Activated B cell treated with CpG ODN at 0.5 μM for 24 hours (primary cell): ENCODE results near the gene SH3RF2. TPM values are rescaled to one million over a fixed set of nuclear protein-coding genes. Genes with fewer than 3 reads are reported as not detected.

Source experiments
- ATAC-seq: fragments of 200-7000 bp; cut with Tn5 transposase; one replicate; pipeline ENCODE4 v1.10.0; 2021; ENCODE audit warnings: low read depth, mild to moderate bottlenecking, moderate library complexity
- CTCF ChIA-PET: fragments of 350-600 bp; sonication (Branson Sonifier 250); formaldehyde crosslinking; loops from one replicate; lab custom pipeline; 2021; ENCODE audit warnings: antibody characterized with exemption; lab: Charles Lee
- POLR2A ChIA-PET: fragments of 350-600 bp; sonication (Branson Sonifier 250); formaldehyde crosslinking; loops from one replicate; lab custom pipeline; 2021; ENCODE audit warnings: antibody characterized with exemption; lab: Charles Lee
- DNase-seq: peaks from one replicate; pipeline ENCODE4 v3.0.0; 2022
- H3K27ac Mint-ChIP-seq: one replicate; pipeline ENCODE4 v1.8.0; 2020; ENCODE audit warnings: mixed read lengths
- H3K27me3 Mint-ChIP-seq: one replicate; pipeline ENCODE4 v1.8.0; 2021; ENCODE audit warnings: mixed read lengths
- H3K36me3 Mint-ChIP-seq: one replicate; pipeline ENCODE4 v1.8.0; 2021; ENCODE audit warnings: low read depth, mixed read lengths
- H3K4me1 Mint-ChIP-seq: one replicate; pipeline ENCODE4 v1.8.0; 2021; ENCODE audit warnings: mixed read lengths
- H3K4me3 Mint-ChIP-seq: one replicate; pipeline ENCODE4 v1.8.0; 2020; ENCODE audit warnings: mild to moderate bottlenecking, mixed read lengths
- H3K9me3 Mint-ChIP-seq: one replicate; pipeline ENCODE4 v1.8.0; 2020; ENCODE audit warnings: mixed read lengths
- intact Hi-C: fragments of 100-400 bp; cut with micrococcal nuclease; formaldehyde crosslinking; loops from one replicate; pipeline ENCODE4 v1.15.1; 2024
- total RNA-seq: library from RNA; stranded (reverse); gene quantifications from 2 replicates; pipeline ENCODE4 v1.2.3, GENCODE V29; 2022
- TF ChIP-seq, protein P1 (sequence below): fragments of 200-600 bp; IDR thresholded peaks from one replicate; pipeline ENCODE4 v1.8.0; 2022; ENCODE audit warnings: antibody characterized with exemption, mild to moderate bottlenecking

SH3RF2 gene
- total RNA-seq, 1 donor from 2014 or later = not detected

DNA sequence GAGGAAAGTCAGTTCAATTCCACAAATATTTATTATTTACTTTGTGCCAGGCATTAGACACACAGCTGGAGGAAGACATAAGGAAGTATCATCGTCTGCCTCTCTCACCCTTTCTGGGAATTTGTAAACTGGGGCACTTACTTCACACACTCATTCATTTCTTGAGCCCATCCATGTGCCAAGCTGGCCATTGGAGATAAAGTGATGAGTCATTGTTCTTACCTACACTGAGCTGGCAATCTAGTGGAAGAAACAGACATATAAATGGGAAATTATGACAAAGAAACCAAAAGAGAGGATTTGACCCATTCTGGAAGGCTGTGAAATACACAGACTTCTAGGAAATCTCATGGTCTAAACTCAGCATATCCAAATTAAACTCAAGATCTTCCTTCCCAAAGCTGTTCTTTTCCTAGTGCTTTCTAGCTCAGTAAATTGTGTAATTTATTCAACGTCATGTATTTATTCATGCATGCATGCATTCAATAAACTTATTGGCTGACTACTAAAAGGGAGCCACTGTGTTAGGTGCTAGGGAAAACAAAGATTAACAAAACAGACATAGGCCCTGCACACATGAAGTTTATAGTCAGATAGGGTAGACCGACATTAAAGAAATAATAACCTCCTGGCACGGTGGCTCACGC, 65.3 kb downstream of the SH3RF2 start:
- ChIA-PET CTCF (no interaction called here), POLR2A (no interaction called here)
- TF ChIP-seq, protein P1, sequence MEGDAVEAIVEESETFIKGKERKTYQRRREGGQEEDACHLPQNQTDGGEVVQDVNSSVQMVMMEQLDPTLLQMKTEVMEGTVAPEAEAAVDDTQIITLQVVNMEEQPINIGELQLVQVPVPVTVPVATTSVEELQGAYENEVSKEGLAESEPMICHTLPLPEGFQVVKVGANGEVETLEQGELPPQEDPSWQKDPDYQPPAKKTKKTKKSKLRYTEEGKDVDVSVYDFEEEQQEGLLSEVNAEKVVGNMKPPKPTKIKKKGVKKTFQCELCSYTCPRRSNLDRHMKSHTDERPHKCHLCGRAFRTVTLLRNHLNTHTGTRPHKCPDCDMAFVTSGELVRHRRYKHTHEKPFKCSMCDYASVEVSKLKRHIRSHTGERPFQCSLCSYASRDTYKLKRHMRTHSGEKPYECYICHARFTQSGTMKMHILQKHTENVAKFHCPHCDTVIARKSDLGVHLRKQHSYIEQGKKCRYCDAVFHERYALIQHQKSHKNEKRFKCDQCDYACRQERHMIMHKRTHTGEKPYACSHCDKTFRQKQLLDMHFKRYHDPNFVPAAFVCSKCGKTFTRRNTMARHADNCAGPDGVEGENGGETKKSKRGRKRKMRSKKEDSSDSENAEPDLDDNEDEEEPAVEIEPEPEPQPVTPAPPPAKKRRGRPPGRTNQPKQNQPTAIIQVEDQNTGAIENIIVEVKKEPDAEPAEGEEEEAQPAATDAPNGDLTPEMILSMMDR = no peak
- Mint-ChIP-seq H3K4me1 (no peaks in the 10 kb centered on the region), H3K36me3 (no peaks in the 10 kb centered on the region), H3K27me3 (no peaks in the 10 kb centered on the region), H3K27ac (no peak overlapping the region), H3K4me3 (no peak overlapping the region), H3K9me3 (no peaks in the 10 kb centered on the region)
- ATAC-seq = no peak
- intact Hi-C loops = no loop called here
- DNase-seq = no peak

DNA sequence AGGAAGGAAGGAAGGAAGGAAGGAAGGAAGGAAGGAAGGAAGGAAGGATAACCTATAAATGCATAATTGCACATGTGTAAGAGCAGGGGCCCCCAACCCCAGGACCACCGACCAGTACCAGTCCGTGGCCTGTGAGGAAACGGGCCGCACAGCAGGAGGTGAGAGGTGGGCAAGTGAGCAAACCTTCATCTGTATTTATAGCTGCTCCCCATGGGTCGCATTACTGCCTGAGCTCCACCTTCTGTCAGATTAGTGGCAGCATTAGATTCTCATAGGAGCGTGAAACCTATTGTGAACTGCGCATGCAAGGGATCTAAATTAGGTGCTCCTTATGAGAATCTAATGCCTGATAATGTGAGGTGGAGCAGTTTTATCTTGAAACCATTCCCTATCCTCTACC, 66.1 kb downstream of the SH3RF2 start:
- intact Hi-C loops = no loop called here
- no peak for ATAC-seq
- no peaks in the 10 kb centered on the region for H3K27me3 Mint-ChIP-seq
- H3K36me3 Mint-ChIP-seq = no peaks in the 10 kb centered on the region
- CTCF ChIA-PET = no interaction called here
- POLR2A ChIA-PET = no interaction called here
- no peak for DNase-seq
- TF ChIP-seq, protein P1 = no peak
- no peak overlapping the region for H3K27ac Mint-ChIP-seq
- no peaks in the 10 kb centered on the region for H3K9me3 Mint-ChIP-seq
- no peaks in the 10 kb centered on the region for H3K4me1 Mint-ChIP-seq
- H3K4me3 Mint-ChIP-seq = no peak overlapping the region

DNA sequence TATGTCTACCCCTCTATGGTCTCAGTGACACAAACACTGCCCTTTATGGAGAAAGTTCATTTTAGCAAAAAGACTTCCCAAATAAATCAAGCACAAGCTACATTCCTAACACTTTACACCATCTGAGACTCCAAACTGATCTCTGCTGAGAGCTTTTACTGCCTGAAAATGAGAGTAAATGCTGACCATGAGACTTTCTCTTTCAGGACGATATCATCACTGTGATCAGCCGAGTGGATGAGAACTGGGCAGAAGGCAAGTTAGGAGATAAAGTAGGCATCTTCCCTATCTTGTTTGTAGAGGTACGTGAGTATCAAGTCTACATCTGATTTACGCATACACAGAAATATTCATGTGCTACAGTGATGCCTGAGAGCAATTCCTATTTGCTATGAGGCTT, 67.5 kb downstream of the SH3RF2 start:
- Mint-ChIP-seq H3K4me3 (no peak overlapping the region), H3K4me1 (no peaks in the 10 kb centered on the region), H3K9me3 (no peaks in the 10 kb centered on the region), H3K27me3 (no peaks in the 10 kb centered on the region), H3K27ac (no peak overlapping the region), H3K36me3 (no peaks in the 10 kb centered on the region)
- ChIA-PET POLR2A (no interaction called here), CTCF (no interaction called here)
- intact Hi-C loops = no loop called here
- TF ChIP-seq, protein P1 = no peak
- no peak for ATAC-seq
- no peak for DNase-seq

DNA sequence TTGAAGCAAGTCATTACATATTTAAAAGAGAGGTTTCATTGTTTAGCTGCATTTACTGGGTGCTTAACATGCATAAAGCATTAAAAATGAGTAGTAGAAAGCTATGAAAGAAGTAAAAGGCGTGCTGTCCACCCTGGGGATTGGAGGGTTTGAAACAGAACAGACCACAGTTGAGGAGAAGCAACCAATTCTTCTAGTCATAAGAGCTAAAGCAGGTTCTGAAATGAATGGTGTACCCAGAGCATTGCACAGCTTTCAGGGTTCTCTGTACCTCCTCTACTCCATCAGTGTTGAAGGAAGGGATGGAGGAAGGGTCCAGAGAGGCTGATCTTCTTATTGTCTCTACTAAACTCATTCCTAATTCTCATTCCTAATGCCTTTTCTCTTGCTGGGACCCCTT, 68.9 kb downstream of the SH3RF2 start:
- DNase-seq (no peak), ATAC-seq (no peak)
- Mint-ChIP-seq H3K9me3 (no peaks in the 10 kb centered on the region), H3K27ac (no peak overlapping the region), H3K27me3 (no peaks in the 10 kb centered on the region), H3K4me1 (no peaks in the 10 kb centered on the region), H3K4me3 (no peak overlapping the region), H3K36me3 (no peaks in the 10 kb centered on the region)
- intact Hi-C loops = no loop called here
- CTCF ChIA-PET = no interaction called here
- POLR2A ChIA-PET = no interaction called here
- TF ChIP-seq, protein P1 = no peak

DNA sequence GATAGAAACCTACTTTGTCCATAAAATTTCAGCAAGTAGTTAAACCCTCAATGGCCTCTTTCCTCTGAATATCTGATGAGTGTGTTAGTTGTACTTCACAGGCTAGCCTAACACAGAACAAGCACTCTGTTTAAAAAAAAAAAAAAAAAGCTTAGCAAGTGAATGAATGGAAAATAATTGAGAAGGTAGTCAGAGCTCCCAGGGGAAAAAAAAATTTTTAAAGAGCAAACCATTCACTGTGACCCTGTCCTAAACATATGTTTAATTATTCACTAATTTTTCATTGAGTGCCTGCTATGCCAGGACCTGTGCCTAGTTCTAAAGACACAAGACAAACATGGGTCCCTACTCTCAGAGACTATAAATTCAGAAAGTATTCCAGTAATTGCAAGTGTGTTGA, 69.3 kb downstream of the SH3RF2 start:
- DNase-seq (no peak), ATAC-seq (no peak)
- ChIA-PET CTCF (no interaction called here), POLR2A (no interaction called here)
- H3K36me3 Mint-ChIP-seq = no peaks in the 10 kb centered on the region
- no peak overlapping the region for H3K27ac Mint-ChIP-seq
- intact Hi-C loops = no loop called here
- H3K9me3 Mint-ChIP-seq = no peaks in the 10 kb centered on the region
- TF ChIP-seq, protein P1 = no peak
- H3K4me3 Mint-ChIP-seq = no peak overlapping the region
- H3K27me3 Mint-ChIP-seq = no peaks in the 10 kb centered on the region
- H3K4me1 Mint-ChIP-seq = no peaks in the 10 kb centered on the region
